Islet precursor cell (in vitro differentiated cells): ENCODE results near the gene CTNNA3.

Experiments
- DNase-seq: peaks from one replicate; pipeline ENCODE4 v3.0.0-alpha.2; 2018

Gene CTNNA3

DNA sequence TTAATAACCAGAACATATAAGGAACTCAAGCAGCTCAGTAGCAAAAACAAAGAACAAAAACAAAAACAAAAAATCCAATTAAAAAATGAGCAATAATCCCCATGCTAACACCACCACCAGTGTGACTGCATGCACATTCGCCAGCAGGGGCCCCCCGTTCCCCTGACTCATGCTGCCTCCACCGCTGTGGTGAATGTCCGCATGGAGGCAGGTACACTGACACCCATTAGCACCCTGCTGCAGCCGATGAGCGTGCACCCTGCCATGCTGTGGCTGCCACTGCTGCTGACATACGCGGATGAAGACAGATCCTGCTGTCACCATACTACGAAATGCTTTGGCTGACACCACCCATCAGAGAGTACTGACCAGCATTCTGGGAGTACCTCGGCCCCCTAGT, 1091.8 kb downstream of the CTNNA3 start:
- peak; percentile 63 for DNase-seq

DNA sequence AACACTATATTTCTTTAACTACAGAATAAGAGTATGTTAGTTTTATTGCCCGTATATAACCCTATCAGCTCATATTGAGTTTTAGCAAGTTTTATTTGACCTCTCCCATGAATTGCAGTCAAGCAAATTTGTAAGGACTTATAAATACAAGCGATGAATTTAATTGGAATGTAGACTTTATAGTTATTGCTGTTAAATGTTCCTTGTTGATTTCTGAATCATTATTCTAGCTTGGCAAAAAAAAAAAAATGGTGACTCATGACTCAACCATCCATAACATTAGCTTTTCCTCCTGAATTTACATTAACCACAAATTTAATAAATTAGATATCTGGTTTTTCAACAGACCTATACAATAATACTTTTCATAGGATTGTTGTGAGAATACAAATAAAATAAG, 1104.1 kb downstream of the CTNNA3 start:
- no peak for DNase-seq

DNA sequence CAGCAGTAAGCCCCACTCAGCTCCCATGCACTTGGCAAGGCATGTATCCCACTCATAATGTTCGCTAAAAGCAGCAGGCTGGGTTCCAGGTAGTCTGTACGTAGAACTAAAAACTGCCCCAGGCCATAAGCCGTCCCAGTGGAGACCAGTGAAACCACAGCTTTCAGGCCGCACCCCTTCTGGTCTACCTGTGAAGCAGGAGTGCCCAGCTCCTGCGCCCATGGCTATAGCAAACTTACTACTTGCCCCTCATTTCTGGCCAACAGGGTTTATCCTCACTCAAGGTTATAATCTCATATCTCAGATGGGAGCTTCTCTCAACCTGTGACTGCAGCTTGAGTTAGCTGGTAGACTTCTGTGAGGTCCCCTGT, 1108.3 kb downstream of the CTNNA3 start:
- DNase-seq: no peak

DNA sequence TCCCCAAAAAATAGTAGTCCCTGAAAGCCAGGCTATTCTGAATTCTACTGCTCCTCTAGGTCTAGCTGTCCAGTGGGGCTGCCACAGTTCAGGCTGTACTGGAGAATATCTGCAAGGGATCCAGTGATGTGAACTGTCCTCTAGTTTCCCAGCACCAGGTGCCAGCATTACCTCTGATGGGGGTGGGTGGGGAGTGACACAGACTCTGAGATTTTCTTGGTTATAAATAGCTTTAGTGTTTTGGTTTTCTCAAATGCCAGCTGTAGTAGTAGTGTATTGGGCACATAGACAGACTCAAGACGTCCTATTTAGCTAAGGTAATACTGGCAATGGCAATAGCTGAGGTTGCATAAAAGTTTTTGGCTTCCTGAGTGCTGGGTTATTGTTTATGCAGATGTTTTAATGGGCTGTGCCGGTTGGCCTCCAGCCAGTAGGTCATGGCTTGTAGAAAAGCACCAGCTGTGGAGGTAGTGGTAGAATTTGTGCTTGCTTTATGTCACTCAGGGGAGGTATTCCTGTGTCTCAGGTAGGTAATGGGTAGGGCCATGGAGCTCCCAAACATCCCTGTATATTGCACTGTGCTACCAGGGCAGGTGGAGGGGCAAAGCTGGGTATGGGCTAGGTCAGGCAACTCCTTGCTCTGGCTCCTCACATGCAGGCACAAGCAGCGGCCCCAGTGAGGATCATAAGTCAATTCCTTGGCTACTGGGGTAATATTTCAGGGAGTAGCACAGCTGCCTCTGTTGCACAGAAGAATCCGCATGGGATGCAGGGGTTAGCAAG, 1108.9 kb downstream of the CTNNA3 start:
- DNase-seq: no peak

- DNase-seq: no peak
Observed at GRCh38 chr10:66586073-66586472, 1109.9 kb downstream of the CTNNA3 start.

DNA sequence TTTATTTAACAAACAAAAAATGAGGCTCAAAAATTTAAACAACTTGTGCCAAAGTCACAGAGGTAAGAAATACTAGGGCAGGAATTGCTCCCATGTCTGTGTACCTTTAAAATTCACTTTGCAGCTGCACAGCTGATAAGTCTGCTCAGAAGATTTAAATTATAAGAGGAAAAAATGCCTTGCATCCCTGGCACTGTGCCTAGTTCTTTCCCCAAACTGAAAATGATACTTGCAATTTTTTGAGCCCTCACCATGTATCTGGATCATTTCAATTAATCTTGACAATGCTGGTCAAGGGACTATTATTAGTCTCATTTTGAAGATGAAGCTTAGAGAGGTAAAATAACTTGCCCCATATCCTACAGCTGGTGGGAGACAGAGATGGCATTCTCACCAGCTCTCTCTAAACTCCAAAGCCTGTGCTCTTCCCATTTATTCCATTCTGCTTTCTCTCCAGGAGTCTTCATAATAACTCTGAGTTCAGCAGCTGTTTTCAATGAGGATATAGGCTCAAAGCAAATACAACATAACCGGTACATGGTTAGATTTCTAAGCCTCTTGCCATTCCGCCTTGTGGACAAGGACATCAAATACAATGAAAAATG, 1120.6 kb downstream of the CTNNA3 start:
- DNase-seq: no peak

- no peak for DNase-seq
Observed at GRCh38 chr10:66572700-66573099, 1123.3 kb downstream of the CTNNA3 start.

GRCh38 chr10:66565999-66566398, 1130.0 kb downstream of the CTNNA3 start:
- DNase-seq: no peak

- no peak for DNase-seq
Observed at GRCh38 chr10:66564287-66564686, 1131.7 kb downstream of the CTNNA3 start.

- DNase-seq: no peak
Observed at GRCh38 chr10:66555061-66555460, 1140.9 kb downstream of the CTNNA3 start.

GRCh38 chr10:66552331-66552730, 1143.7 kb downstream of the CTNNA3 start:
- DNase-seq: no peak

- no peak for DNase-seq
Observed at GRCh38 chr10:66550351-66550750, 1145.6 kb downstream of the CTNNA3 start.

GRCh38 chr10:66538908-66539307, 1157.1 kb downstream of the CTNNA3 start:
- no peak for DNase-seq

DNA sequence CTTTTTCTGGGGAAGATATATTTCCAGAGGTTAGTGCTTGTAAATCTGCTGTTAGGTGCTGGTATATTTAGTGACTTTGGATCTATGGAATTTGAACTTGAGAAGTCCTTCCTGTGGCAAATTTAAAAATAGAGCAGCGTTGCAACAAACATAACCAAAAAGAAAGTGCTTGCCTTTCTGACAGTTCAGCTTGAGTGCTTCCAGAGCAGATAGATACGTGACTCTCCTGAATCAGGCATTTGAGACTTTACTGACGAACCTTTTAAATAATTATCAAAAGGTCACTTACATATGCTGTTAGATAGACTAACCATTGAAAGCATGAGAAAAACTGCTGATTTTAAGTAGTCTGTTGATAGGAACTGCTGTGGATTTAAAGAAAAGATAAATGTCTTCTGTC, 1157.6 kb downstream of the CTNNA3 start:
- no peak for DNase-seq

DNA sequence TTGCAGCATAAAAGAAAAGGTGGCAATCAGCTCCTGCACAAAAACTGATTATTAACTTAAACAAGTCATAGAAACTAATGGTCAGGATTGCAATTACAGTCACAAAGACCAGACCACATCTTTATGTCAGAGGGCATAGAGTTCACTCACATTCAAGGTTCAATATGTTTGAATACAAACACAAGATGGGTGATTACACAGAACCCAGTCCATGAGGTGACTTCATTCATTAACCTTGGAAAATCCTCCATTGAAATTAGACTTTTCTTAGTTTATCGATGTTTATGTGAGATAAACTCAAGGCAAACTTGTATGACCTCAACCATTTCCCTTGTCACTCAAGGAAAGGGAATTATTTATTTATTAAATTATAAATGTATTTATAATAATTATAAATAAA, 1158.8 kb downstream of the CTNNA3 start:
- no peak for DNase-seq

- no peak for DNase-seq
Observed at GRCh38 chr10:66535439-66535838, 1160.6 kb downstream of the CTNNA3 start.

GRCh38 chr10:66534866-66535265, 1161.1 kb downstream of the CTNNA3 start:
- no peak for DNase-seq

- DNase-seq: no peak
Observed at GRCh38 chr10:66521506-66521905, 1174.5 kb downstream of the CTNNA3 start.

- DNase-seq: no peak
Observed at GRCh38 chr10:66519616-66520015, 1176.4 kb downstream of the CTNNA3 start.

DNA sequence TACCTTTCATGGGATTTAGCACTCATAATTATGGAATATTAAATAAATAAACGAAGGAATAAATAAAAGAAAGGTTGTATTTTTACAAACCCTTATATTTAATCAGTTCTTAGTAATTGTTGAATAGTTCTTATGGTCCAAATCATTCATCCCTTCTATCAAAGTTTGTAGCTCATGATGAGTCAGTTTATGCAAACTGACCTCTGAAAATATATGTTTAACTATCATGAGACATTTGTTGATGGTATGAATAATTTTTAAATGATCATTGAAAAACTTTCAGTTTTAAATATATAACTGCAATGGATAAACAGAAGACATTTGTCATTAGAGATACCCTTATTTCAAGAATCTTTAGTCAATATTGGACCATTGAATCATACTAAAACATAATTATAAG, 1181.3 kb downstream of the CTNNA3 start:
- no peak for DNase-seq

- DNase-seq: no peak
Observed at GRCh38 chr10:66513504-66513903, 1182.5 kb downstream of the CTNNA3 start.

DNA sequence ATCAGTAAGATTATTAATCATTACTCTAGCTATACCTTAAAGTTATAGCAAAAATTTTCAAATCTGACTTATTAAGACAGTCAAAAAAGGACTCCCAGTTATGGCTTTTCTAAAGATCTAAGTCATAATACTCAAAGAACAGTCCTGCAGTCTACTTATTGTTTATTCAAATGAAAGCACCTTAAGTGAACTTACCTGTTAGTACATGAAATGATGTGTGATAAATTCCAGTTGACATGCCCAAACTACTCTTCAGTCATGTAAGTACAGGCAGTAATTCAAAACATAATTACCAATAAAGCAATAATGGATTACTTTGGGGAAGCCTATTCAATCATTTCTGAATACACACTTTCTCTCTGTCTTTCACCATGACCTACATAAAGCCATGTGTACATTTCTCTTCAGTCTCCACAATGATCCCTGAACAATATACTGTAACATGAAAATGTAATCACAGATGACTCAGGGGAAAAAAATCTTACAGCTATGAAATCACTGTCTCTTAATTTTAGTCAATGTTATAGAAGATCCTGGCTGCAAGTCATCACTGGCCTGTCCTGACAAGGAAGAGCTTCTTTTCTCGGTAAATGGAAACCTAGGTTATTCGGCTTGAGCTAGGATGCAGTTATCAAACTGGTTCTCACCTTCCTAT, 1190.9 kb downstream of the CTNNA3 start:
- no peak for DNase-seq

- no peak for DNase-seq
Observed at GRCh38 chr10:66501356-66501755, 1194.6 kb downstream of the CTNNA3 start.

GRCh38 chr10:66483966-66484365, 1212.0 kb downstream of the CTNNA3 start:
- DNase-seq: no peak
